GM19351 (cell line): ENCODE data around the gene EHD2.
"Not testable (repeated sequence)": the region's sequence is repeated elsewhere in the genome, so short reads cannot be mapped to it uniquely, and the experiment has no call there.

Source experiments
- ATAC-seq: cut with Tn5 transposase; IDR thresholded peaks from one replicate; pipeline ENCODE4 v1.9.1; 2021; ENCODE audit warnings: mild to moderate bottlenecking, moderate library complexity; ENCODE audit not compliant: unreplicated experiment

EHD2 gene, protein sequence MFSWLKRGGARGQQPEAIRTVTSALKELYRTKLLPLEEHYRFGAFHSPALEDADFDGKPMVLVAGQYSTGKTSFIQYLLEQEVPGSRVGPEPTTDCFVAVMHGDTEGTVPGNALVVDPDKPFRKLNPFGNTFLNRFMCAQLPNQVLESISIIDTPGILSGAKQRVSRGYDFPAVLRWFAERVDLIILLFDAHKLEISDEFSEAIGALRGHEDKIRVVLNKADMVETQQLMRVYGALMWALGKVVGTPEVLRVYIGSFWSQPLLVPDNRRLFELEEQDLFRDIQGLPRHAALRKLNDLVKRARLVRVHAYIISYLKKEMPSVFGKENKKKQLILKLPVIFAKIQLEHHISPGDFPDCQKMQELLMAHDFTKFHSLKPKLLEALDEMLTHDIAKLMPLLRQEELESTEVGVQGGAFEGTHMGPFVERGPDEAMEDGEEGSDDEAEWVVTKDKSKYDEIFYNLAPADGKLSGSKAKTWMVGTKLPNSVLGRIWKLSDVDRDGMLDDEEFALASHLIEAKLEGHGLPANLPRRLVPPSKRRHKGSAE

DNA sequence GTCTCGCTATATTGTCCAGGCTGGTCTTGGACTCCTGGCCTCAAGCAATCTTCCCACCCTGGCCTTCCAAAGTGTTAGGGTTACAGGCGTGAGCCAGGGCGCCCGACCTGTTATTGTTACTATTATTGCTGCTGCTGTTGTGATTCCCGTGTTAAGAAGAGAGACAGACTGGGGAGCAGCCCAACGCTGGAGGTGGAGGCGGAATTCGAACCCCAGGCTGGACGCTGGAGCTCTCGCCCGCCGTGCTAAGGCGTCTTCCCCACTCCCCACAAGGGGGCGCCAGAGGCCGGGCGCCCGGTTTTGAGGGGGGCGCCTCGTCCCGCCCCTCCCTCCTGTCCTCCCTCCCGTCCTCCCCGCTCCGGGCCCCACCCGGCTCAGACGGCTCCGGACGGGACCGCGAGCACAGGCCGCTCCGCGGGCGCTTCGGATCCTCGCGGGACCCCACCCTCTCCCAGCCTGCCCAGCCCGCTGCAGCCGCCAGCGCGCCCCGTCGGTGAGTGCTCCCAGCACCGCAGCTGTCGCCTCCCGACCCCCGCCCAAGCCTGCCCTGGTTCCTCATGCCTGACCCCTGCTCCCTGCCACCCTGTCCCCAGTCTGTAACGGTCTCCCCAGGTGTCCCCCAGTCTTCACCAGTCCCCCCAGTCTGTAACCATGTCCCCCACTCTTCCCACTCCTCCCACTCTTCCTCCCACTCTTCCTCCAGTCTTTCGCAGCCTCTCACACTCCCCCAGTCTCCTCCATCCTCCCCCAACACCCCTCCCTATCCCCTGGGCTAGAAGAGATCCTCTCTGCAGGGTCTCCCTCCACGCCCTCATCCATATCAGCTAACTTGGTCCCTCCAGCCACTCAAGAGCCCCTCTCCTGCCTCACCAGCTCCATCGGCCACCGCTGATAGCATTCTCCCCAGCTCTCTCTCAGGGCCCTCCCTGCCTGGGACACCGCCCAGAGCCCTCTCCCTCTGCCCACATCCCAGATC, at the start of gene EHD2:
EHD2 (plus strand) TSS at position 377 of the 976 bp plus-strand sequence. CDS start 3,191 bp downstream, outside the sequence.
- no peak for ATAC-seq

DNA sequence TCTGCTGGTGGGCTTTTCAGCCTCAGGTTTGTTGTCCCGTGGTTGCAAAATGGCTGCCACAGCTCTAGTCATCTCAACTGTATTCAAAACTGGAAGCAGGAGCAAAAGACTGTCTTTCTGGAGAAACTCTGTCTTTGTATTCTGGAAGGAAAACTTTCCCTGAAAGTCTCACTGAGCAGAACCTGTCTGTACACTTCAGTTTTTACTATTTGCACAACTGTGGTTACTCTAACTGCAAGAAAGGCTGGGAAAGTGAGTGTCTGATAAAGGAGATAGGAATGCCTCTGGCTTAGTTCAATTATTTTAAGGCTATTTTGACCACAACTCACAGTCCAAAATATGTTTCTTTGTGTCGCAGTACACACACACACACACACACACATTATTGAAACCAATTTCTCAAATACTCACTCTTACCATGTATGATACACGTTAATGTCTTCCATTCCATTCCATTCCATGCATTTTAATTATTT, 49.7 kb upstream of the EHD2 start:
- no peak for ATAC-seq

DNA sequence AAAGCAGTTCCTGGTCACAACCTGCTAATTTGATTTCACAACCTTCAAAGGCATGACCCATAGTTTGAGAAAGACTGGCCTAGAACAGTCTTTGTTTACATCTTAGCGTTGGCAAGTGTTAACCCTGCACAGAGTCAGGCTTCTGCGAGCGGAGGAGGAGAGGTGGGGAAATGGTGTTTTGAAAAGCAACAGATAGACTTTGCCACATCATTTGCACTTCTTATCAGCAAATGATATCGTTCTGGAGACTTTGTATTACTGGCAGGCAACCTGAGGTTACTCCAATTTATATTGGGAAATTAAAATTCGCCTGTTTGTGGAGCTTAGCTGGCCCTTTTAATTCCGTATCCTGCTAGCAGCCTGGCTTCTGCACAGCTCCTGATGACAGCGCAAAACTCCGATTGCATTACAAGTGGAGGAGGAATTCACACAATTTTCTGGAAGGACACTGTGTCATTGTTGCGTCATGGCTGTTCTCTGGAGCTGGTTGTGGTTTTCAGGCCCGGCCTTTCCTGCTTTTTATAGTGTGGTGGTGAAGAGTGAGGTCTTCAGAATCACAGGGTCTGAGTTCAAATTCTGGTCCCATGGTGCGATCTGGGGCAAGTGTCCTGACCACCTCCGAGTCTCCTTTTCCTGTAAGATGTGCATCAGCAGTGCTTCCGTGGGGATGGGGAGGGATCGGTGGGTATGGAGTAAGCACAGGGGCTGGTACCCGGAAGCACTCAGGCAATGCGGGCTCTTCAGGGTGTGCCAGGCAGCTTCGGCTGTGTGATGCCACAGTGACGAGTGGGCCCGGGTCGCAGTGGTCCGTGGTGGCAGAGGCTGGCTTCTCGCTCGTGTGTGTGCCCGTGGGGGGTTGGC, 49.1 kb upstream of the EHD2 start:
- no peak for ATAC-seq

DNA sequence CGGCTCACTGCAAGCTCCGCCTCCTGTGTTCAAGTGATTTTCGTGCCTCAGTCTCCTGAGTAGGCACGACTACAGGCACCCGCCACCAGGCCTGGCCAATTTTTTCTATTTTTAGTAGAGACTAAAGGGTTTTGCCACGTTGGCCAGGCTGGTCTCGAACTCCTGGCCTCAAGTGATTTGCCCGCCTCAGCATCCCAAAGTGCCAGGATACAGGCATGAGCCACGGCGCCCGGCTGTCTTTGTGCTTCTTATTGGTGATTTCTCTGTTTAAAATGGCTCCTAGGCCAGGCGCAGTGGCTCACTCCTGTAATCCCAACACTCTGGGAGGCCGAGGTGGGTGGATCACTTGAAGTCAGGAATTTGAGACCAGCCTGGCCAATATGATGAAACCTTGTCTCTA, 44.7 kb upstream of the EHD2 start:
- ATAC-seq = not testable (repeated sequence)

DNA sequence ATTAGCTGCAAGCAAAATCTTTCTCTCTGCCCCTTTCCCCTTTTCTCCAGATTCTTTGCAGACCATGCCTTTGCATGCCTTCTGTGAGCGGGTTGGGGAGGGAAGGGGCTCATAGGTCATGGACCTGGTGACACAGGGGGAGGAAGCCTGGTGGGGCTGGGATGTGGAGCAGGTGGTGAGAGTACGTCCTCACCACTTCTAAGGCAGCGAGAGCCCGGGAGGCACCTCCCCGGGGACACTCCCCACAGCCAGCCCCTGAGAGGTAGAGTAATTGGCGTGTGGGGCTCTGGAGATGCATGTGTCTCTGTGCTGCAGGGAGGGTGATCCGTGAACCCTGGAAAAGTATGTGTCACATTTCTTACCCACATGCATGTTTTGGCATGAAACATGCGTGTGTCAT, 42.5 kb upstream of the EHD2 start:
- no peak for ATAC-seq

DNA sequence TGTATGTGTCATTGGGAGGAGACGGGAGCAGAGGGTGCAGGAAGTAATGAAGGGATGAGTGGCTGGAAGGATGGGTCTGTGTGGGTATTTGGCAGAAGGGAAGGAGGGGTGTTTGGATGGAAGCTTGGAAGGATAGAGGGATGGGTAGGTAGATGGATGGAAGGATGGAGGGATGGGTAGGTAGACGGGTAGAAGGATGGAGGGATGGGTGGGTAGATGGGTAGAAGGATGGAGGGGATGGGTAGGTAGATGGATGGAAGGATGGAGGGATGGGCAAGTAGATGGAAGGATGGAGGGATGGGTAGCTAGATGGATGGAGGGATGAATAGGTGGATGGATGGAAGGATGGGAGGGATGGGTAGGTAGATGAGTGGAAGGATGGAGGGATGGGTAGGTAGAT, 41.7 kb upstream of the EHD2 start:
- no peak for ATAC-seq

DNA sequence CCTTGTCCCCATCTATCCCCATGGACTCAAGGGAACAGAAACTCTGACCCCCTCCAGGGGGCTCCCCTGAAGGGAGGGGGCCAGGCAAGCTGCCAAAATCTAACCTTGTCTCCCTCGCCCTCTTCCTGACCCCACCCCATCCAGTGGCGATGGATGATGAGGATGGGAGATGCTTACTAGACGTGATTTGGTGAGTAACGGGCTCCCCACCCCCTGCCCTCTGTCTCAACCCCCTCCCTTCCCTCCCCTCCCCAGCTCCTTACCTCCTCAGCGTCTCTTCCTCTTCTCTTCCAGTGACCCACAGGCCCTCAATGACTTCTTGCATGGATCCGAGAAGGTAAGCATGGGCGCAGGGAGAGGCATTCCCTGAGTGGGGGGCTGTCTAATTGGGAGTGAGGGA, 39.8 kb upstream of the EHD2 start:
- no peak for ATAC-seq

DNA sequence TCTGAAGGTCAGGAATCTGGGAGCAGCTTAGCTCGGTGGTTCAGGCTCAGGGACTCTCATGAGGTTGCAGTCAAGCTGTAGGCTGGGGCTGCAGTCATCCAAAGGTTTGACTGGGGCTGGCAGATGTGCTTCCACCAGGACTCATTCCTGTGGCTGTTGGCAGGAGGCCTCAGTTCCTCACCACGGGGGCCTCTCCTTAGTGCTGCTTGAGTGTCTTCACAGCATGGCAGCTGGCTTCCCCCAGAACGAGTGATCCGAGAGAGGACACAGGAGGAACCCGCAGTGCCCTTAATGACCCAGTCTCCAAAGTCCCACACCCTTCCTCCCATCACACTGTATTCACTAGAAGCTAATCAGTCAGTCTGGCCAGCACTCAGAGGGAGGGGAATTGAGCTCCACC, 38.7 kb upstream of the EHD2 start:
- ATAC-seq = no peak

DNA sequence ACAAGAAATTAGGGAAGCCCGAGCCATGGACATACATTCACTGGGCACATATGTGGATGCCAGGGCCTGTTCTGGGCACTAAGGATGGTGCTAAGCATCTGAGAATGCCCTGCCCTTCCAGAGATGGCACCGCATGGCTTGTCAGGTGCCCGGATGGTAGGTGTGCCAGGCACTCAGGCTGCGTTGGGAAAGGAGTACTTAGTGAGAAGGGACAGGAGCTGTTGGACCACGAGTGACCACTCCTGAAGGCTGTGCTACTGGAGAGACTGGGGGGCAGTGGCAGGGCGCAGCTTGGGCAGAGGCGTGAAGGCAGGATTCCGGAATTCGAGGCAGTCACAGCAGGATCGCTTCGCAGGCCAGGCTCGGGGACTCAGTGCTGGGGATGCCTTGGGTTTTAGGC, 38.0 kb upstream of the EHD2 start:
- ATAC-seq = no peak

DNA sequence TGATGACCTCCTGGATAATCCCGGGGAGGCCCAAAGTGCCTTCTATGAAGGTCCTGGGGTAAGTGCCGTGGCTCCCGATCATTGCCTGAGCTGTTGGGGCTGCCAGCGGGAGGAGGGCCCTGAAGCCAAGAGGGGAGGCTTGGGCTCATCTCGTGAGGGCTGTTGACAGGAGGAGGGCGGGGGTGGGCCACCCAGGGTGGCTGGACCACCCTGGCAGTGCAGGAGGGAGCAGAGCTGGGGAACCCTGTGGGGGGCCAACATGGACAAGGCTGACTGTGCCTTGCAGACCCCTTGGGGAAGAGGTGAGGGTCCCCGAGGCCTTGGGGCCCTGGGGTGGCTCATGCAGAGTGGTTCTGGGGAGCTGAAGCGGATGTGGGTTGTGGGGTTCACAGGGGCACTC, 37.4 kb upstream of the EHD2 start:
- no peak for ATAC-seq

DNA sequence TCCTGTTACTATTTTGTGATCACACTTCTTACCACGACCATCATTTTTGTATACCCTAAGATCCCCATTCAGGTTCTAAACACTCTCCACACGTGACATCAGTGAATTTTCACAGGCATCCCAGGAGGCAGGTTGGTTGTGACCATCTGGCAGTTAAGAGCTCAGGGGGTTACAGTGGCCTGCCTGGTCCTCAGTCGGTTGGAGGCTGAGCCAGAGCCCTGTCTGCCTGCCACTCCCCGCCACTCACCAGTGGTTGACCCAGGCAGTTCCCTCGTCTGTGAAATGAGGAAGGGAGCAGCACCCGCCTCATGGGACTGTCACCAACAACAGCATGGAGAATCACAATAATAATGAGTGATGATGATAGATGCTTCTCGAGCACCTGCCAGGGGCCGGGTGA, 36.4 kb upstream of the EHD2 start:
- ATAC-seq = no peak

DNA sequence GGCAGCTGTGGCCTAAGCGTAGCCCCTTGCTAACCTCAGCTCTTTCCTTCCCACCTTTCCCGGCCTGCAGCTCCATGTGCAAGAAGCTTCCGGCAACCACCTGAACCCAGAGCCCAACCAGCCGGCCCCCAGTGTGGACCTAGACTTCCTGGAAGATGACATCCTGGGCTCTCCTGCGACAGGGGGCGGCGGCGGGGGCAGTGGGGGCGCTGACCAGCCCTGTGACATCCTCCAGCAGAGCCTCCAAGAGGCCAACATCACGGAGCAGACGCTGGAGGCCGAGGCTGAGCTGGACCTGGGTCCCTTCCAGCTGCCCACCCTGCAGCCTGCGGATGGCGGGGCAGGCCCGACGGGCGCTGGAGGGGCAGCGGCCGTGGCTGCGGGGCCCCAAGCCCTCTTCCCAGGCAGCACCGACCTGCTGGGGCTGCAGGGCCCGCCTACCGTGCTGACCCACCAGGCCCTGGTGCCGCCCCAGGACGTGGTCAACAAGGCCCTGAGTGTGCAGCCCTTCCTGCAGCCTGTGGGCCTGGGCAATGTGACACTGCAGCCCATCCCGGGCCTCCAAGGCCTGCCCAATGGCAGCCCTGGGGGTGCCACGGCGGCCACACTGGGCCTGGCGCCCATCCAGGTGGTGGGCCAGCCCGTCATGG, 33.8 kb upstream of the EHD2 start:
- no peak for ATAC-seq

DNA sequence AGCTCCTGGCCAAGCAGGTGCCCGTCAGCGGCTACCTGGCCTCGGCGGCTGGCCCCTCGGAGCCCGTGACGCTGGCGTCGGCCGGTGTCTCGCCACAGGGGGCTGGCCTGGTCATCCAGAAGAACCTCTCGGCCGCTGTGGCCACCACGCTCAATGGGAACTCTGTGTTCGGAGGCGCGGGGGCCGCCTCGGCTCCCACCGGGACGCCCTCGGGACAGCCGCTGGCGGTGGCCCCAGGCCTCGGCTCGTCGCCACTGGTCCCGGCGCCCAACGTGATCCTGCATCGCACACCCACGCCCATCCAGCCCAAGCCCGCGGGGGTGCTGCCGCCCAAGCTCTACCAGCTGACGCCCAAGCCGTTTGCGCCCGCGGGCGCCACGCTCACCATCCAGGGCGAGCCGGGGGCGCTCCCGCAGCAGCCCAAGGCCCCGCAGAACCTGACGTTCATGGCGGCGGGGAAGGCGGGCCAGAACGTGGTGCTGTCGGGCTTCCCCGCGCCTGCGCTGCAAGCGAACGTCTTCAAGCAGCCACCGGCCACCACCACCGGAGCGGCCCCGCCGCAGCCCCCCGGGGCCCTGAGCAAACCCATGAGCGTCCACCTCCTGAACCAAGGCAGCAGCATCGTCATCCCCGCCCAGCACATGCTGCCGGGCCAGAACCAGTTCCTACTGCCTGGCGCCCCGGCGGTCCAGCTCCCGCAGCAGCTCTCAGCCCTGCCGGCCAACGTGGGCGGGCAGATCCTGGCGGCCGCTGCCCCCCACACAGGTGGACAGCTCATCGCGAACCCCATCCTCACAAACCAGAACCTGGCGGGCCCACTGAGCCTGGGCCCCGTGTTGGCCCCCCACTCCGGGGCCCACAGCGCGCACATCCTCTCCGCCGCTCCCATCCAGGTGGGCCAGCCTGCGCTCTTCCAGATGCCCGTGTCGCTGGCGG, 33.0 kb upstream of the EHD2 start:
- no peak for ATAC-seq

DNA sequence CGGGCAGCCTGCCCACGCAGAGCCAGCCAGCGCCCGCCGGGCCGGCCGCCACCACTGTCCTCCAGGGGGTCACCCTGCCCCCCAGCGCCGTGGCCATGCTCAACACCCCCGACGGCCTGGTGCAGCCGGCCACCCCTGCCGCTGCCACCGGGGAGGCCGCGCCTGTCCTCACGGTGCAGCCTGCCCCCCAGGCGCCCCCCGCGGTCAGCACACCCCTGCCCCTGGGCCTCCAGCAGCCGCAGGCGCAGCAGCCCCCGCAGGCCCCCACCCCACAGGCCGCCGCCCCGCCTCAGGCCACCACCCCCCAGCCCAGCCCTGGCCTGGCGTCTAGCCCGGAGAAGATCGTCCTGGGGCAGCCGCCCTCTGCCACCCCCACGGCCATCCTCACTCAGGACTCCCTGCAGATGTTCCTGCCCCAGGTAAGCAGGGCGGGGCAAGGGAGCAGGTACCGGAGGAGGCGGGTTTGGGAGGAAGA, 32.3 kb upstream of the EHD2 start:
- ATAC-seq = no peak

DNA sequence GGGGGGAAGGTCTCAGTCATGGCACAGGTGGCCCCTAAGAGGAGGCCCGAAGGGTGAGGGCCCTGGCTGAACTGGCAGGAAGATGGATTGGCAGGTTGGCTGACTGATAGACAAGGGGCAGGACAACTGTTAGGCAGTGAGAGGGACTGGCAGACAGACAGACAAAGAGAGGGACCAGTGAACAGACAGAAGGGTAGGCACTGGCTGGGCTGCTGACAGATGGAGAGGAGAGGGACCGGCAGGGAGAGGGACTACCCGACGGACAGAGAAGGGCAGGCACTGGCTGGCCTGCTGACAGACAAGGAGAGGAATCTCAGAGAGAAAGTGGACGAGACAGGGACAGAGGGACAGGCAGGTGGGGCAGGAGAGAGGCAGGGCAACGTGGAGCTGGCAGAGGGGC, 31.8 kb upstream of the EHD2 start:
- ATAC-seq = no peak

DNA sequence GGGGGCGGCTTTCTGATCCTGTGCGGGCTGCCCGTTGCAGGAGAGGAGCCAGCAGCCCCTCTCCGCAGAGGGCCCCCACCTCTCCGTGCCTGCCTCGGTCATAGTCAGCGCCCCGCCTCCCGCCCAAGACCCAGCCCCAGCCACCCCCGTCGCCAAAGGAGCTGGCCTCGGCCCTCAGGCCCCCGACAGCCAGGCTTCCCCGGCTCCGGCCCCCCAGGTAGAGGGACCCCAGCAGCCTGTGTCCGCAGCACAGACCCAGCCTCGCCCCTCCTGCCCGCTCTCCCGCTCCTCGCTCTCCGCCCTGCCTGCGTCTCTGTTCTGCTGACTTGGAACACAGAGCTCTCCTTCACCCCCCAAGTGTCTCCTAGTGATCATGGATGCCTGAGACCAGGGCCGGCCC, 31.3 kb upstream of the EHD2 start:
- no peak for ATAC-seq

DNA sequence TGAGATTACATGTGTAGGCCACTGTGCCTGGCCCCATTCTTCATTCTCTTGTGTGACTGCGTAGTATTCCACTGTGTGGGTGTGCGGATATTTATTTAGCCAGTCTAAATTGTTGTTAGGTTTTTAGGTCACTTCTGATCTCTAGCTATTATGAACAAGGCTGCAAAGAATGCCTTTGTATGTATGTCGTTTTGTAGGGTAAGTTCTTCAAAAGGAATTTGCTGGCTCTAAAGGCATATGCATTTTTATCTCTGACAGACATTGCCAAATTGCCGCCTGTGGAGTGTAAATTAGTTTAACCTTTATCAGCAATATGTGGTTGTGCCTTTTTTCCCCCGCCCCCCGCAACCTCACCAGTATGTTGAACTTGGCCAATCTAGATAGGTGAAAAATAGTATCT, 30.3 kb upstream of the EHD2 start:
- ATAC-seq = no peak

DNA sequence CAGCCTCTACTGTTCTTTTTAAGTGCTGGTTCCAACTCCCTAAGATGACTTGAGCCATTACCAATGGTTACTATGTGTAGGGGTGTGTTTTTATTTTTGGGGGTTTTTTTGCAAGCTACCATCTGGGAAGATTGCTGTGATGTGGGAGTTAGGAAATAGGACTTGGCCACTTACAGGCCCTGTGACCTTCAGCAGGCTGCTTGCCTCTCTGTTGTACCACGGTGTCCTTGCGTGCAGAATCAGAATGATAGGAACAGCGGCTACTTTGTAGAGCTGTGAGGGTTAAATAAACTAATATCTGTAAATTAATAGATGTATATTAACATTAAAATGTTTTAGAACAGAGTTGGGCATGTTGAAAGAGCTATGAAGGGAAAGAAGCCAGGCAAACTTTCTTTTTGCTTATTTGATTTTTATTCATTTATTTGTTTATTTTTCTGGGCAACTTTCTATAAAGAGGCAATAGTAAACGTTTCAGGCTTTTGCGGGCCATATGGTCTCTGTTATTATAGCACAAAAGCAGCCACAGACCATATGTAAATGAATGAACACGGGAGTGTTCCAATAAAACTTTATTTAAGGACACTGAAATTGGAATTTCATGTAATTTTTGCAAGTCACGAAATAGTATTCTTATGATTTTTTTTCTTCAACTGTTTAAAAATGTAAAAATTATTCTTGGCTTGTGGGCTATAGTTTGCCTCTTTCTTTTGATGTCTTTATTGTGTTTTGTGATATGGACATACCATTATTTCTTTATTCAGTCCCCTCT, 26.4 kb upstream of the EHD2 start:
- ATAC-seq = no peak
